HepG2 (cell line): ENCODE data around the gene FBXW12. TPM values are rescaled to one million over a fixed set of nuclear protein-coding genes. Genes with fewer than 3 reads are reported as not detected.

ENCODE experiments used
- ATAC-seq: fragments of 200-7000 bp; cut with Tn5 transposase; 3 replicates; pipeline ENCODE4 v1.9.1; 2020; ENCODE audit warnings: mild to moderate bottlenecking, moderate library complexity
- BruUV-seq: library from RNA; stranded (reverse); fragments of 400-500 nt; replicated peaks from 2 replicates; lab custom pipeline; 2021; lab: Mats Ljungman, UMichigan
- CTCF ChIA-PET: fragments of 300-600 bp; formaldehyde crosslinking; extraction: SDS; loops from one replicate; lab custom pipeline; 2021; ENCODE audit warnings: low total read pairs, inconsistent platforms, low intra/inter-chr PET ratio; lab: Yijun Ruan, JAX
- POLR2A ChIA-PET: fragments of 350-600 bp; sonication (Branson Sonifier 250); formaldehyde crosslinking; loops from one replicate; lab custom pipeline; 2020; ENCODE audit warnings: antibody characterized with exemption, inconsistent platforms; lab: Yijun Ruan, JAX
- DNase-seq: peaks from one replicate; pipeline ENCODE4 v3.0.0-alpha.2; 2015; ENCODE audit warnings: low spot score
- FAIRE-seq: peaks from 3 replicates; lab custom pipeline; 2011; peaks lifted over from hg19 to GRCh38; lab: Jason Lieb, UNC
- H2AFZ ChIP-seq: one replicate; pipeline ENCODE4 v1.6.1; 2011; ENCODE audit warnings: low read length, inconsistent platforms
- H3K27ac ChIP-seq: fragments of 300-600 bp; 3 replicates; pipeline ENCODE4 v1.8.0; 2011; ENCODE audit warnings: mixed run types, mild to moderate bottlenecking, mixed read lengths, low read length, inconsistent platforms; ENCODE audit not compliant: insufficient read depth; ENCODE audit errors: extremely low read length
- H3K27me3 ChIP-seq, 2 experiments: fragments of 200-600 bp in 1 of 2; 2 replicates in 1 of 2; 3 replicates in 1 of 2; pipeline versions ENCODE4 v1.6.0 to v1.8.0; 2011; ENCODE audit warnings: low read length in 2 of 2, mild to moderate bottlenecking in 2 of 2, moderate library complexity in 2 of 2, inconsistent platforms in 1 of 2; ENCODE audit not compliant: insufficient read depth in 2 of 2, control insufficient read depth in 1 of 2
- H3K36me3 ChIP-seq, 2 experiments: fragments of 200-600 bp in 1 of 2; replicated peaks in 1 of 2; 2 replicates in 1 of 2; 3 replicates in 1 of 2; pipeline versions ENCODE4 v1.5.1 to v1.8.0; 2011; ENCODE audit warnings: low read length in 2 of 2, inconsistent platforms in 1 of 2; ENCODE audit not compliant: insufficient read depth in 2 of 2, control insufficient read depth in 1 of 2
- H3K4me1 ChIP-seq: 2 replicates; pipeline ENCODE4 v1.5.1; 2012; ENCODE audit warnings: low read length, inconsistent platforms; ENCODE audit not compliant: insufficient read depth
- H3K4me2 ChIP-seq: 2 replicates; pipeline ENCODE4 v1.6.0; 2011; ENCODE audit warnings: low read depth, low read length, inconsistent platforms
- H3K4me3 ChIP-seq, 3 experiments: fragments of 200-600 bp in 1 of 3; sonication (generic), shearing (Covaris generic) in 1 of 3; replicated peaks in 1 of 3; 2 replicates each; pipeline ENCODE4 v1.5.1; 2011 to 2016; ENCODE audit warnings: low read length in 3 of 3, inconsistent platforms in 2 of 3, low read depth in 2 of 3, mild to moderate bottlenecking in 2 of 3, control low read depth in 1 of 3, mixed read lengths in 1 of 3; ENCODE audit not compliant: insufficient read depth in 1 of 3
- H3K79me2 ChIP-seq: one replicate; pipeline ENCODE4 v1.6.1; 2011; ENCODE audit warnings: low read length, inconsistent platforms; ENCODE audit not compliant: insufficient read depth
- H3K9ac ChIP-seq: 2 replicates; pipeline ENCODE4 v1.6.0; 2011; ENCODE audit warnings: mild to moderate bottlenecking, low read depth, low read length, inconsistent platforms; ENCODE audit not compliant: insufficient read depth
- H3K9me3 ChIP-seq: 2 replicates; pipeline ENCODE4 v1.5.1; 2012; ENCODE audit warnings: mild to moderate bottlenecking, low read length
- H4K20me1 ChIP-seq: 2 replicates; pipeline ENCODE4 v1.6.0; 2011; ENCODE audit warnings: inconsistent platforms, mild to moderate bottlenecking, low read length, moderate library complexity; ENCODE audit not compliant: insufficient read depth
- AGO2 ChIP-seq: fragments of 200-400 bp; formaldehyde crosslinking; optimal IDR thresholded peaks from 2 replicates; pipeline ENCODE3; 2017; ENCODE audit warnings: mild to moderate bottlenecking, low read depth, low read length, moderate library complexity
- AKAP8 ChIP-seq: sonication (generic); formaldehyde crosslinking; IDR thresholded peaks from 2 replicates; pipeline ENCODE4 v1.5.1; 2020; ENCODE audit warnings: mild to moderate bottlenecking, missing genetic modification reagents
- CBX5 ChIP-seq: sonication (generic); formaldehyde crosslinking; IDR thresholded peaks from 2 replicates; pipeline ENCODE4 v1.4.0; 2020; ENCODE audit warnings: missing genetic modification reagents, borderline replicate concordance
- HOXD1 ChIP-seq: sonication (generic); formaldehyde crosslinking; IDR thresholded peaks from 2 replicates; pipeline ENCODE4 v1.5.0; 2020; ENCODE audit warnings: missing genetic modification reagents
- KDM5B ChIP-seq: sonication (generic); formaldehyde crosslinking; IDR thresholded peaks from 2 replicates; pipeline ENCODE4 v1.4.0; 2020; ENCODE audit warnings: missing genetic modification reagents, mild to moderate bottlenecking, borderline replicate concordance
- PAF1 ChIP-seq: IDR thresholded peaks from 2 replicates; pipeline ENCODE4 v1.6.1; 2016; ENCODE audit warnings: missing genetic modification reagents, missing compliant biosample characterization
- PHF21A ChIP-seq: sonication (generic); formaldehyde crosslinking; IDR thresholded peaks from 2 replicates; pipeline ENCODE4 v1.5.0; 2020; ENCODE audit warnings: mild to moderate bottlenecking, missing genetic modification reagents
- POLR2AphosphoS5 ChIP-seq: IDR thresholded peaks from 2 replicates; pipeline ENCODE4 v1.6.1; 2012; ENCODE audit warnings: low read depth, low read length
- POLR2G ChIP-seq: fragments of 200-400 bp; formaldehyde crosslinking; IDR thresholded peaks from 2 replicates; pipeline ENCODE4 v1.6.1; 2018; ENCODE audit warnings: mild to moderate bottlenecking, low read depth, low read length, moderate library complexity
- RBFOX2 ChIP-seq: fragments of 200-400 bp; formaldehyde crosslinking; IDR thresholded peaks from 2 replicates; pipeline ENCODE4 v1.6.1; 2017; ENCODE audit warnings: low read depth, mild to moderate bottlenecking, low read length
- RFXAP ChIP-seq: sonication (generic); formaldehyde crosslinking; IDR thresholded peaks from 2 replicates; pipeline ENCODE4 v1.4.0; 2020; ENCODE audit warnings: missing genetic modification reagents, borderline replicate concordance
- SAFB2 ChIP-seq: sonication (generic); formaldehyde crosslinking; IDR thresholded peaks from 2 replicates; pipeline ENCODE4 v1.5.1; 2020; ENCODE audit warnings: missing genetic modification reagents, low read depth, mild to moderate bottlenecking, borderline replicate concordance
- SRSF1 ChIP-seq: fragments of 200-400 bp; formaldehyde crosslinking; optimal IDR thresholded peaks from 2 replicates; pipeline ENCODE3; 2017; ENCODE audit warnings: mild to moderate bottlenecking, low read depth, low read length, moderate library complexity
- TMF1 ChIP-seq: sonication (generic); formaldehyde crosslinking; IDR thresholded peaks from 2 replicates; pipeline ENCODE4 v1.8.1; 2022; ENCODE audit warnings: low read depth, missing genetic modification reagents
- ZBTB14 ChIP-seq: sonication (generic); formaldehyde crosslinking; IDR thresholded peaks from 2 replicates; pipeline ENCODE4 v1.4.0; 2020; ENCODE audit warnings: missing genetic modification reagents
- ZGPAT ChIP-seq: IDR thresholded peaks from 2 replicates; pipeline ENCODE4 v1.6.1; 2016; ENCODE audit warnings: mild to moderate bottlenecking
- ZNF121 ChIP-seq: sonication (generic); formaldehyde crosslinking; IDR thresholded peaks from 2 replicates; pipeline ENCODE4 v1.5.0; 2020; ENCODE audit warnings: mild to moderate bottlenecking, missing genetic modification reagents
- ZNF253 ChIP-seq: sonication (generic); formaldehyde crosslinking; IDR thresholded peaks from 2 replicates; pipeline ENCODE4 v1.8.0; 2022; ENCODE audit warnings: mild to moderate bottlenecking, missing genetic modification reagents, borderline replicate concordance
- WGBS: methylation state at CpG from one replicate; pipeline ENCODE4 v1.1.6; 2017; ENCODE audit warnings: low lambda C conversion rate; 5-methylcytosine and 5-hydroxymethylcytosine counted together
- in situ Hi-C: cut with HindIII; loops from 2 replicates; pipeline ENCODE4 v1.10.0; 2017; ENCODE audit warnings: low pct_unique_long_range_greater_than_20kb; ENCODE audit not compliant: extremely low pct_ligation_motif_present
- intact Hi-C: fragments of 100-400 bp; cut with micrococcal nuclease; formaldehyde crosslinking; loops from one replicate; pipeline ENCODE4 v1.10.0; 2022; ENCODE audit not compliant: unreplicated experiment
- polyA plus RNA-seq, 8 experiments: library from polyadenylated mRNA; depleted of rRNA in 3 of 8; stranded (reverse) in 7 of 8; unstranded in 1 of 8; fragments of >200 nt; fragmentation: Illumina TruSeq in 4 of 8; extraction: Trizol in 4 of 8; gene quantifications; 2 replicates each; pipeline versions ENCODE4 v1.2.1 to v1.2.3, GENCODE V29; 2011 to 2016; ENCODE audit warnings: low read depth in 4 of 8, missing spikeins in 1 of 8, mixed read lengths in 1 of 8; ENCODE audit not compliant: insufficient read depth in 1 of 8
- total RNA-seq, 5 experiments: library from RNA; depleted of rRNA; stranded (reverse); fragments of >200 nt; fragmentation: Illumina TruSeq; extraction: Trizol; gene quantifications; 2 replicates each; pipeline ENCODE4 v1.2.3, GENCODE V29; 2016; ENCODE audit warnings: low read depth in 1 of 5
- TF ChIP-seq, protein P1 (sequence below): sonication (generic); formaldehyde crosslinking; IDR thresholded peaks from 2 replicates; pipeline ENCODE4 v1.9.0; 2021; ENCODE audit warnings: missing genetic modification reagents, mild to moderate bottlenecking, borderline replicate concordance

Gene FBXW12
- total and polyA plus RNA-seq, 2 of the 13 experiments (the other 11 are each of a cell fraction or from before 2014, with no cell fraction given), result not detected

- intact Hi-C loops, result loop anchor here (2.0 kb wide), 1 partner anchor 125 kb away; no protein-coding TSS in a partner anchor
- Histone ChIP-seq H3K9me3 (no peaks in the 10 kb centered on the region), H3K27me3 (no peaks in the 10 kb centered on the region), H2AFZ (no peak overlapping the region), H3K36me3 (peaks cover 10 to 13% of the 10 kb centered on the region in 2 experiments; a peak in 4 of 5 replicates), H3K9ac (no peak overlapping the region), H3K79me2 (no peaks in the 10 kb centered on the region), H4K20me1 (peaks cover 4% of the 10 kb centered on the region; the same call in 1 of the 2 replicates), H3K4me2 (no peak overlapping the region), H3K27ac (no peak overlapping the region), H3K4me3 (no peak overlapping the region), H3K4me1 (peaks cover 17% of the 10 kb centered on the region)
- FAIRE-seq (no peak), DNase-seq (no peak), ATAC-seq (peak; percentile 48)
- CTCF ChIA-PET, result interaction anchor here (1.6 to 4.8 kb wide), 2 partner anchors 35 to 40 kb away, joined by 5 to 117 read pairs; partner anchors contain the start of genes CCDC51 and TMA7
- in situ Hi-C loops, result loop anchor here (5.0 kb wide), 1 partner anchor 38 kb away; no protein-coding TSS in a partner anchor
- BruUV-seq, result no TSS peak
- WGBS, result 94% methylated on average over 1 of the region's 4 CpGs
- POLR2A ChIA-PET, result interaction anchor here (1.3 to 4.0 kb wide), 7 partner anchors 10 to 41 kb away, joined by 3 to 71 read pairs (median 22); partner anchors contain the start of genes CCDC51, PLXNB1 and TMA7
- TF ChIP-seq POLR2G, result peak; percentile 12
- no peak for TF ChIP-seq HOXD1 (CRISPR knock-in tag)
- TF ChIP-seq POLR2AphosphoS5, result peak; percentile 50
- TF ChIP-seq SRSF1, result peak; percentile 29
- no peak for TF ChIP-seq ZBTB14 (CRISPR knock-in tag)
- TF ChIP-seq KDM5B (CRISPR knock-in tag), result 0 out of 2 replicates have a peak, but pooled peaks have one; percentile 44
- TF ChIP-seq CBX5 (CRISPR knock-in tag), result 0 out of 2 replicates have a peak, but pooled peaks have one; percentile 16
- TF ChIP-seq ZNF253 (CRISPR knock-in tag), result peak; percentile 23; the same call in 1 of the 2 replicates
- TF ChIP-seq ZNF121, result no peak
- 0 out of 2 replicates have a peak, but pooled peaks have one; percentile 22 for TF ChIP-seq TMF1 (CRISPR knock-in tag)
- peak; percentile 7; the same call in 1 of the 2 replicates for TF ChIP-seq RFXAP (CRISPR knock-in tag)
- TF ChIP-seq, protein P1, sequence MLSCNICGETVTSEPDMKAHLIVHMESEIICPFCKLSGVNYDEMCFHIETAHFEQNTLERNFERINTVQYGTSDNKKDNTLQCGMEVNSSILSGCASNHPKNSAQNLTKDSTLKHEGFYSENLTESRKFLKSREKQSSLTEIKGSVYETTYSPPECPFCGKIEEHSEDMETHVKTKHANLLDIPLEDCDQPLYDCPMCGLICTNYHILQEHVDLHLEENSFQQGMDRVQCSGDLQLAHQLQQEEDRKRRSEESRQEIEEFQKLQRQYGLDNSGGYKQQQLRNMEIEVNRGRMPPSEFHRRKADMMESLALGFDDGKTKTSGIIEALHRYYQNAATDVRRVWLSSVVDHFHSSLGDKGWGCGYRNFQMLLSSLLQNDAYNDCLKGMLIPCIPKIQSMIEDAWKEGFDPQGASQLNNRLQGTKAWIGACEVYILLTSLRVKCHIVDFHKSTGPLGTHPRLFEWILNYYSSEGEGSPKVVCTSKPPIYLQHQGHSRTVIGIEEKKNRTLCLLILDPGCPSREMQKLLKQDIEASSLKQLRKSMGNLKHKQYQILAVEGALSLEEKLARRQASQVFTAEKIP (CRISPR knock-in tag), result no peak
- TF ChIP-seq SAFB2 (CRISPR knock-in tag), result 0 out of 2 replicates have a peak, but pooled peaks have one; percentile 10
- TF ChIP-seq PAF1 (CRISPR knock-in tag), result peak; percentile 61; the same call in 1 of the 2 replicates
- TF ChIP-seq AKAP8, result peak; percentile 43; the same call in 1 of the 2 replicates
- TF ChIP-seq ZGPAT, result no peak
- peak; percentile 33; the same call in 1 of the 2 replicates for TF ChIP-seq RBFOX2
- TF ChIP-seq AGO2, result peak; percentile 54
- no peak for TF ChIP-seq PHF21A (CRISPR knock-in tag)
These were observed 27.6 kb downstream of the FBXW12 start for GRCh38 chr3:48399387-48400172.
